Ovary (tissue), 9 donors: ENCODE measurements around the gene EXD3. TPM values are rescaled to one million over a fixed set of nuclear protein-coding genes. Genes with fewer than 3 reads are reported as not detected.
A peak's percentile ranks its signal among the peaks of the same experiment; 100 is the strongest.

Source experiments
- DNase-seq, 5 donors: peaks; one replicate each; pipeline ENCODE4 v3.0.0-alpha.2; 2019 to 2020
- H3K27ac ChIP-seq, 2 donors: fragments of 200-600 bp; one replicate each; pipeline versions ENCODE4 v1.5.1 to v1.8.0; 2019 to 2022
- H3K27me3 ChIP-seq: fragments of 200-600 bp; one replicate; pipeline ENCODE4 v1.8.0; 2022
- H3K36me3 ChIP-seq: fragments of 200-600 bp; sonication (generic); one replicate; pipeline ENCODE4 v1.5.1; 2019
- H3K4me1 ChIP-seq: one replicate; pipeline ENCODE4 v1.8.1; 2013; ENCODE audit warnings: mild to moderate bottlenecking, moderate library complexity; ENCODE audit not compliant: insufficient read depth
- H3K4me3 ChIP-seq: fragments of 200-600 bp; sonication (generic); one replicate; pipeline ENCODE4 v1.5.1; 2017
- H3K9me3 ChIP-seq, 2 donors: fragments of 200-600 bp in 1 of 2; sonication (generic) in 1 of 2; one replicate each; pipeline versions ENCODE4 v1.5.1 to v1.8.1; 2013 to 2019; ENCODE audit warnings: mild to moderate bottlenecking in 1 of 2, moderate library complexity in 1 of 2
- EP300 ChIP-seq: sonication (generic); formaldehyde crosslinking; IDR thresholded peaks from one replicate; pipeline ENCODE4 v1.6.1; 2017; ENCODE audit warnings: antibody characterized with exemption
- POLR2A ChIP-seq: fragments of 450-650 bp; IDR thresholded peaks from one replicate; pipeline ENCODE4 v1.6.1; 2017; ENCODE audit warnings: antibody characterized with exemption, mild to moderate bottlenecking, moderate library complexity
- WGBS, 3 donors: extraction: QIAGEN DNeasy Blood & Tissue Kit in 1 of 3; methylation state at CpG; one replicate each; pipeline versions ENCODE4 v1.1.5 to v1.1.7; 2013 to 2017; 5-methylcytosine and 5-hydroxymethylcytosine counted together
- intact Hi-C, 4 donors: fragments of 100-400 bp; cut with DNase I; formaldehyde crosslinking; loops; one replicate each; pipeline versions ENCODE4 v1.11.0 to v1.15.1; 2022 to 2023
- polyA plus RNA-seq, 2 donors: library from polyadenylated mRNA; stranded (reverse); fragments of 200-250 nt in 1 of 2; fragments of 350-450 nt in 1 of 2; fragmentation: Illumina TruSeq in 1 of 2; extraction: RNeasy Lipid Tissue Mini Kit (QIAGEN cat#74804) in 1 of 2; gene quantifications; one replicate each; pipeline ENCODE4 v1.2.3, GENCODE V29; 2013 to 2014
- total RNA-seq, 7 donors: library from RNA; depleted of rRNA in 2 of 7; stranded (reverse); fragments of >200 nt in 2 of 7; fragmentation: NEBNext Ultra II Directional in 3 of 7; extraction: Animal tissue kit (Norgen Biotek cat#: 25700) in 3 of 7; gene quantifications; one replicate each; pipeline versions ENCODE4 v1.1.0 to v1.2.4, GENCODE V29; 2016 to 2023
- TF ChIP-seq, protein P1 (sequence below), 3 donors: fragments of 450-650 bp in 2 of 3; fragments of 200-600 bp in 1 of 3; IDR thresholded peaks; one replicate each; pipeline versions ENCODE4 v1.5.1 to v1.8.0; 2016 to 2022; ENCODE audit warnings: antibody characterized with exemption in 3 of 3, mild to moderate bottlenecking in 1 of 3
- donor health status: DM: no; HTN: no; CAD: no; lungs with moderate emphysema.
- donor health status: DM: no; HTN: no; CAD: no.
- donor health status: Bipolar disorder and iron deficiency.
- donor health status: DM: yes; HTN: yes; CAD: no.
- donor health status: DM: no; HTN: no; CAD: no.
- donor health status: DM: yes; HTN: yes; CAD: no.

The EXD3 gene
- total and polyA plus RNA-seq, 9 donors, result 1.0 to 30.6 (median 23.4) TPM

DNA sequence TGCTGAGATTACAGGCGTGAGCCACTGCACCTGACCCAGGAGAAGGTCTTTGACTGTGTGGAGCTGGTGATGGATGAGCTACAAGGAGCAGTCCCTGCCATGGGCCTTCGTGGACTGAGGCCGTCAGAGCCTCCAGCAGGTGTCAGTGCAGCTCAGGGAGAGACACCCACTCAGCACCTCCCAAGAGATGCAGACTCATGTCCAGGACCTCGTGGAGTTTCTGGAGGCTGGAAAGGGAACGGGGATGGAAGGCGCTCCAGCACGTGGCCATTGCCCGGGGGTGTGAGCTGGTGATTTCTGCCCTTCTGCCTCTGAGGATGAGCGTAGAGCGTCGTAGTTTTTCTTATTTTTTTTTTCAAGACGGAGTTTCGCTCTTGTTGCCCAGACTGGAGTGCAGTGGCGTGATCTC lies 136.0 kb downstream of the EXD3 start:
- H3K27ac ChIP-seq, result no peak overlapping the region
- 39 to 45% (median 39%) methylated on average over 14 of the region's 14 CpGs for WGBS, 3 donors
- peak in 4 of 5 donors; percentile 25 to 40 (median 28) for DNase-seq
- no peaks in the 10 kb centered on the region for H3K27me3 ChIP-seq
- no peaks in the 10 kb centered on the region for H3K4me1 ChIP-seq
- TF ChIP-seq POLR2A (no peak), EP300 (no peak)
- TF ChIP-seq, protein P1, sequence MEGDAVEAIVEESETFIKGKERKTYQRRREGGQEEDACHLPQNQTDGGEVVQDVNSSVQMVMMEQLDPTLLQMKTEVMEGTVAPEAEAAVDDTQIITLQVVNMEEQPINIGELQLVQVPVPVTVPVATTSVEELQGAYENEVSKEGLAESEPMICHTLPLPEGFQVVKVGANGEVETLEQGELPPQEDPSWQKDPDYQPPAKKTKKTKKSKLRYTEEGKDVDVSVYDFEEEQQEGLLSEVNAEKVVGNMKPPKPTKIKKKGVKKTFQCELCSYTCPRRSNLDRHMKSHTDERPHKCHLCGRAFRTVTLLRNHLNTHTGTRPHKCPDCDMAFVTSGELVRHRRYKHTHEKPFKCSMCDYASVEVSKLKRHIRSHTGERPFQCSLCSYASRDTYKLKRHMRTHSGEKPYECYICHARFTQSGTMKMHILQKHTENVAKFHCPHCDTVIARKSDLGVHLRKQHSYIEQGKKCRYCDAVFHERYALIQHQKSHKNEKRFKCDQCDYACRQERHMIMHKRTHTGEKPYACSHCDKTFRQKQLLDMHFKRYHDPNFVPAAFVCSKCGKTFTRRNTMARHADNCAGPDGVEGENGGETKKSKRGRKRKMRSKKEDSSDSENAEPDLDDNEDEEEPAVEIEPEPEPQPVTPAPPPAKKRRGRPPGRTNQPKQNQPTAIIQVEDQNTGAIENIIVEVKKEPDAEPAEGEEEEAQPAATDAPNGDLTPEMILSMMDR (IDR thresholded peaks at IDR 0.05), result no peak
- no peak overlapping the region for H3K4me3 ChIP-seq
- intact Hi-C loops, result no loop called here
- H3K36me3 ChIP-seq, result no peaks in the 10 kb centered on the region
- no peaks in the 10 kb centered on the region for H3K9me3 ChIP-seq

DNA sequence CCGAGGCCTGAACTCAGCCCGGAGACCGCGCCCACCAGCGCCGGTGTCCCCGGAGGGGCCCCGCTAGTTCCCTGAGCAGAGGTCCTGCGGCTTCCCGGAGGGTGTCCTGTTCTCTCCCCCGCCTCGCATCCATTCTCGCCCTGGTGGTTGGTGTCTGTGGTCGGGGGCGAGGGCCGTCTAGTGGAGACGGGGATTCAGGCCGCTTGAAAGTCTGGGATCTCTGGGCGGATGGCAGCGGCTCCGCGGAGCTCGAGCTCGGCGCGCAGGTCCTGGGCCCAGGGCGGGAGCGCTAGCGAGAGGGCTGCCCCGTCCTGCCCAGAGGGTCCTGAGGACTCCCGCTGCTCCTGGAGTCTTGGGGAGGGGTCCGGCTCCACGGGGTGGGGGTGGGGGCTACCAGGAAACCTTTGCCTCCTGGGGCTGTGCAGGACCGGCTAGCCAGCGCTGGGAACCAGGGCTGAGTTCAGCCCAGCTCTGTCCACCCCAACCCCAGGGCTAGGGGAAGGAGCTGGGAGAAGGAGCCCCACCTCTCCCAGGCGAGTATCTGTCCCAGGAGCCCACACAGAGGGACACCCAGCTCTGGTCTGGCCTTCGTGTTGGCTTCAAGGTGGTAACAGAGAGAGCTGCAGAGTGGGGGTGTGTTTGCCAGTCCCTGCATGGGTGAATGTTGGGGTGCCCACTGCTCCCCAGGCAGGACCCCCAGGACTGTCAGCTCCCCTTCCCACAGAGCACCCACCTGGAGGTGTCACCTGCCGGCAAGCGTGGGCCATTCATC lies 141.4 kb downstream of the EXD3 start:
- peak in 2 of 5 donors; percentile 25 to 34 for DNase-seq

DNA sequence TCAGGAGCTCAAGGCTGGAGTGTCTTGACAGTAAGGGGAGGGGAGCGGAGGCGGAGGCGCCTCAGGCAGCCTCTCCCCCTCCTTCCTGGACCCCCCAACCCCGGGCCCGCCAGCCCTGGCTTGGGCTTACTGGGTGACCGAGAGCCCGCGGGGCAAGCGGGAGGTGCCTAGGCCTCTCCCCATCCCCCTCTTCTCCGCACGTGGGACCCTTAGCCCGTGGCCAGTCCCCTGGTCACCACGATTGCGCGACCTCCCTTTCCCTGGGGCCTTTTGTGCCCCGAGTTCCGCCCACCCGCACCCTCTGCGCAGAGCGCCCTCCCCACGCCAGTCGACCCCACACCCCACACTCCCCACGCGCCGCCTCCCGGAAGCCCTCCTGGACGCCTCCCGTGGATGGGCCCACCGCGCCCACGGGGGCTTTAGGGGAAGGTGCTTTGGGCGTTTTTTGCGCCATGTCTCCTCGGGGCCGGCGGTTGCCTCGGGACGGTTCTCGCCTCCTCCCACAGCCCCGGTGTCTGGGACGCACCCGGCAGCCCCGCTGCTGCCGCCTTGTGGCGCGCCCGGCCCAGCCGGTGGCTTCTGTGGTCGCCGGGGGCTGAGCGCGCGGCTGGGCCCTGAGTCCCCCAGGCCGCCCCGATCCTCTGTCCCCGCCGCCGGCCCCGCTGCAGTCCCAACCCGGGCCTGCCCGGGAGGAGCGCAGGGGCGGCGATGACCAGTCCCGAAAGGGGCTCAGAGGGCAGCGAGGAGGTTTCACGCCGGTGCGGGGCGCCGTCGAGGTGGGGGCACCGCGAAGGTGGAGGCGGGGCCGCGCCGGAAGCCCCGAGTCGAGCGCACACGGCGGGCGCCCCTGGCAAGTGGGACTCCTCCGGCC lies 142.3 kb downstream of the EXD3 start:
- Histone ChIP-seq H3K27me3 (no peaks in the 10 kb centered on the region), H3K4me1 (peaks cover 12% of the 10 kb centered on the region), H3K36me3 (no peaks in the 10 kb centered on the region), H3K27ac (no peak overlapping the region), H3K9me3 (no peaks in the 10 kb centered on the region), H3K4me3 (no peak overlapping the region)
- WGBS, 3 donors, result 74 to 81% (median 79%) methylated on average over 73 to 85 of the region's 85 CpGs
- intact Hi-C loops, result no loop called here
- DNase-seq, result peak in 3 of 5 donors; percentile 17 to 38 (median 34)
- TF ChIP-seq POLR2A, result no peak
- TF ChIP-seq EP300, result no peak
- TF ChIP-seq, protein P1 (IDR thresholded peaks at IDR 0.05), result no peak

More for the DNA sequence above, 141.4 kb downstream of the EXD3 start:
- Histone ChIP-seq H3K27me3 (no peaks in the 10 kb centered on the region), H3K4me1 (peaks cover 10% of the 10 kb centered on the region), H3K27ac (no peak overlapping the region), H3K9me3 (no peaks in the 10 kb centered on the region), H3K4me3 (no peak overlapping the region), H3K36me3 (no peaks in the 10 kb centered on the region)
- intact Hi-C loops, result no loop called here
- TF ChIP-seq, protein P1 (IDR thresholded peaks at IDR 0.05), result no peak
- TF ChIP-seq EP300 (no peak), POLR2A (no peak)
- 86 to 90% (median 90%) methylated on average over 38 to 39 of the region's 39 CpGs for WGBS, 3 donors

DNA sequence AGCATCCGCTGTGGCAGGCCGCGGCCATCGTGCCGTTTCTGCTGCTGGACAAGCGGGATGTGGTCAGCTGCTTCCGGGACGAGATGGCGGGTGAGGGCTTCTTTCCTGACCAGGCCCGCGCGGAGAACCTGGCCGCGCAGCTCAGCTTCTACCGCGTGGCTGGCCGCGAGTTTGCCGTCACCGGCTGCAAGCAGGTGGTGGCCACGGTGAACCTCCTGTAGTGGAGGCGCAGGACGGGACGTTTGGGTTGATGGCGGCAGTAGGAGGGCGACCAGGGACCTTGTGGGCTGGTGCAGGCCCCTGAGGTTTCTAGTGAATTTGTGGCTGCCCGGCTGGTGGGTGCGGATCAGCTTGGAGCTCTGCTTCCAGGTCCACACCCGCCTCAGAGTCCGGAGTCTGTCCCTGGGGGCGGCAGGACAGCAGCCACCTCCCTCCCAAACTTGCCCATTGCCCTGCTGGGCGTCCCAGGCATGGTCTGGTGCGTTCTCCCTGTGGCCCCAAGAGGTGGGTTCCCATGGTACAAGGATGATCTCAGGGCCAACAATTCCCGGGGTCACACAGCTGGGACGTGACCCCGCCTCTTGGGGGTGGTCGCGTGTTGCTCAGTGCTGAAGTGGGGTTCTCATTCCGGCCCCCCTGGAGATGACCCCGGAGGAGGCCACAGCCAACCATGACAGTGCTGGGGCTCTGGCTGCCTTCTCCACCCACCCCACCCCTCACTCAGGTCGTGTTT lies 143.1 kb downstream of the EXD3 start:
- Histone ChIP-seq H3K36me3 (no peaks in the 10 kb centered on the region), H3K9me3 (no peaks in the 10 kb centered on the region), H3K4me3 (no peak overlapping the region), H3K27ac (no peak overlapping the region), H3K4me1 (peaks cover 12% of the 10 kb centered on the region), H3K27me3 (no peaks in the 10 kb centered on the region)
- DNase-seq, result peak in 3 of 5 donors; percentile 18 to 42 (median 32)
- 89 to 91% (median 90%) methylated on average over 37 to 41 of the region's 41 CpGs for WGBS, 3 donors
- intact Hi-C loops, result no loop called here
- TF ChIP-seq EP300, result no peak
- no peak for TF ChIP-seq POLR2A
- TF ChIP-seq, protein P1 (IDR thresholded peaks at IDR 0.05), result no peak
